Hypothalamus (tissue), 51 donors: ENCODE results near the gene ADAMTSL3.
"Not testable (repeated sequence)": the region's sequence is repeated elsewhere in the genome, so short reads cannot be mapped to it uniquely, and the experiment has no call there.

Experiments
- DNase-seq, 51 donors: peaks; one replicate each; lab custom pipeline; 2025; lab: John Stamatoyannopoulos, UW

The ADAMTSL3 gene

DNA sequence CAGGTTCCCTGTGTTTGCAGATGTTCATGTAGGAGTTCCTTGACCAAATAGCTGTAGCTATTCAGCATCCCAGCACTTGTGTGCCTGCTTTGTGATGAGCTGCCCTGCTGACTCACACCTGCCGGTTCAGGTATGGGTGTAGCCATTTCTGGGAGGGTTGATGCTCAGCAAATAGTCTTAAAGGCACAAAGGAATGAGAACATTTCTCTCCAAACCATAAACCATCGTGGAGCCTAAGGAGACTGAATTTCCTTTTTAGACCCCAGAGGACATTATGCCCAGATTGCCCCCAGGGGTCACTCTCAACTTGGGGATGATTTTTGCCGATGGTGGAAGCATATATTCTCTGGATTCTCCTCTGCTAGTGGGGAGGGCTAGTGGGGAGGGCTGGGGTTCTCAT lies 80.6 kb downstream of the ADAMTSL3 start:
- DNase-seq, result no peak

DNA sequence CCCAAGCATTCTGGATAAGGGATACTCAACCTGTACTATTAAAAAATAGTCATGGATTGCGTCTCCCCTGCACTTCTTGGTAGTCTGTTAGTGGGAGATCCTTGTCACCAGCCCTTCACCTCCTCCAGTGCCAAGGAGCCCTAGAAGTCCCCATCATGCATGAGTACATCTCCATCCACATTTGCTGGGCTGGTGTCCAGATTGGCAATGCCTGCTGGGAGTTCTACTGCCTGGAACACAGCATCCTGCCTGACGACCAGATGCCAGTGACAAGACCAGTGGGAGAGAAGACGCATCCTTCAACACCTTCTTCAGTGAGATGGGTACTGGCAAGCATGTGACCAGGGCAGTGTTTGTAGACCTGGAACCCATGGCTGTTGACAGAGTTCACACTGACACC lies 85.7 kb downstream of the ADAMTSL3 start:
- DNase-seq, result no peak

DNA sequence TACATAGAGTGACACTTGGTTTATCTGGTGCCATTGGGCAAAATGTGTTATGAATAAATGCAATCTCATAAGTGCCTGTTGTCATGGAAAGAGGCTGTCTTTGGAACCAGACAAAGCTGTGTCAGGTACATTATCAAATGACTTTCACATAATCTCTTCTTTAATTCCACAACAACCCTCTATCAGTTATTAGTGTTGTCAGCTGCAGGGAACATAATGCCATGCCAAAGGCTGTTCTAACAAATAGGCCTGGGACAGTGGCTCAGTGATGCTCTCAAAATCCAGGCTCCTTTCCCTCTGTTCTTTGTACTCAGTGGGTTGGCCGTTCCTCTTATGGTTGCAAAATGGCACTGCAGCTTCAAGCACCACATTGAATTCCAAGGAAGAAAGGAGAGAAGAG lies 91.8 kb downstream of the ADAMTSL3 start:
- DNase-seq, result no peak

DNA sequence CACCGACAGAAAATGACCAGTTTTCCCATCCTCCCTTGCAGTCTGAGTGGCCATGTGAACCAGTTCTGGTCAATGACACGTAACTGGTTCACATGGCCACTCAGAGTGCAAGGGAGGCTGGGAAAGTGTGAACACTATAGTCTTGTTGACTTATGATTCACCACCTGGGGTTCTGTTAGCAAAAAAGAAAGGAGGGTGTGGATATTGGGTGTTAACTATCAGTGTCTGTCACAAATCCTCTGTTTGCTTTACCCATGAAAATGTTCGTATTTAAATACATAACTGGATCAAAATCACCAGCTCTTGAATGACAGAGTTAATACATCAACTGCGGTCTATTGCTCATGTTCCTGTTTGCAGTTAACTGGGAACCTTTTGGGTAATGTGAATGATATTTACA lies 92.3 kb downstream of the ADAMTSL3 start:
- DNase-seq, result no peak

DNA sequence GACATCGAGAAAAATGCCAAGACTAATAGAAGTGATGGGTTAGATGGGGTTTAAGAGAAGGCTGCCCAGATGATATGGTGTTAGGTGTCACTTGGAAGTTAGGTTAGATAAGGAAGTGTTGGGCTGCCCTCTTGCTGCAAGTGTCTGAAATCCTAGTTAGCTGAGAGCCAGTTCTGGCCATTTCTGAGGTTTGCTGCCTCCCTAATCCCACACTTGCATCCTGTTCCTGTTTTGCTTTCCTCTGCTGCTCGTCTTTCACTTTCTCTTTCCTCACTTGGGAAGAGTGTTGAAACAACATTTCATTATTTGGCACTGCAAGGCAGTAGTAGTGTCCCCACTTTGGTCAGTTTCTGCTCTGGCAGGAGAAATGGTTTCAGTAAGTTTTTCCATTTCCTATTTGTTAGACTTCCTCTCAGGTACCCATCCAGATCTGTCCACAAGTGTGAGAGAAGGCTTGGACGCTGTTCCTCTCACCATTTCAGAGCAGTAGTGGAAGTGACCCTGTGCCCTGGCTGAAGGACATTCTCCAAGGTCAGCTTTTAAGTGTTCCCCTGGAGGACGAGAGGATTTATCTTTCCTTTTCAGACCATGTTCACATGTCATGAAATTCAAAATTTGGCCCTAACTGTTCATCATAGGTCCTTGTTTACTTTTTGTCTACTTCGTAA lies 93.3 kb downstream of the ADAMTSL3 start:
- DNase-seq, result peak in 7 of 51 donors; percentile 2 to 28 (median 6)

DNA sequence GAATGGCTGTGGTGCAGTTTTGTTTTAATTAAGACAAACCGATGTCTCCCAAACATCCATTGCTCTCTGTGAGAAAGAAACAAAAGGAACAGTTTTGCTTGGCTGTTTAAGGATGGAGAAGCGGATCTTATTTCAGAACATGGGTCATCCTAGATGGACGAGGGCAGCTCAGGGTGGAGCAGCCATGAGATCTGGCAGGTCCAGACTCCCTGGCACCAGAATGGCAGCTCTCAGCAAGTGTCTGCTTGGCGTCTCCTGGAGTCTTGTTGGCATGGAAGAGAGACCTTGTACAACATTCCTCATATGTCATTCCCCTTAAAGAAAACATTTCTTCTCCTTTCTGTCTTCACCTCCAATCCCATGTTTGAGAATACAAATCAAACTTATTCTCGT lies 93.8 kb downstream of the ADAMTSL3 start:
- no peak for DNase-seq

DNA sequence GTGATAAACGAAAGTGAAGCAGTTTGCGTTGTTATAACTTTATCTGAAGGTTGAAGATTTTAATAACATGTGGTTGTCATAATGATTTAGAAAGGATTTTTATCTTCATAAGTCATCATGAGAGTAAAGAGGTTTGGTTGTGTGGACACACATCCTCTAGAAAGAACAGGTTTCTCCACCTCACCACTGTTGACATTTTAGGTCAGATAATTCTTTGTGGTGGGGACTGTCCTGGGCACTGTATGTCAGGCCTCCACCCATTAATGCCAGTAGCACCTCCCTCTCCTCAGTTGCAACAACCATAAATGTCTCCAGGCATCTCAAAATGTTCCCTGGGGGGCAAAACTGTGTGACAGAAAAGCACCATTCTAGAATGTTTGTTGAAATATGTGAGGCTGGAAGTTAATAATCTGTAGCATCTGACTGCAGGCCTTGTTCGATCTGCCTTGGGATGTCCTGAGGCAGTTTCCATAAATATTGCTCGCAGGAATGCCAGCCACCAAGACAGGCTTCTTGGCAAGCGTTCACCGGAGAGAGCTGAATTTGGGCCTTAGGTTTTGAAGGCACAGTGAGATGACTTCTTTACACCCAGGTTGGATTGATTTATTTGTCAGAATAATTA lies 100.1 kb downstream of the ADAMTSL3 start:
- DNase-seq, result no peak

DNA sequence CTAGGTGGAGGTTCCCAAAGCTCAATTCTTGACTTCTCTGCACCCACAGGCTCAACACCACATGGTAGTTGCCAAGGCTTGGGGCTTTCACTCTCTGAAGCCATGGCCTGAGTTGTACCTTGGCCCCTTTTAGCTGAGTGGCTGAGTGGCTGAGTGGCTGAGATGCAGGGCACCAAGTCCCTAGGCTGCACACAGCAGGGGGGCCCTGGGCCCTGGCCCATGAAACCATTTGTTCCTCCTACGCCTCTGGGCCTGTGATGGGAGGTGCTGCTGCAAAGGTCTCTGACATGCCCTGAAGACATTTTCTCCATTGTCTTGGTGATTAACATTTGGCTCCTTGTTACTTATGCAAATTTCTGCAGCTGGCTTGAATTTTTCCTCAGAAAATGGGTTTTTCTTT lies 103.4 kb downstream of the ADAMTSL3 start:
- DNase-seq, result not testable (repeated sequence)

DNA sequence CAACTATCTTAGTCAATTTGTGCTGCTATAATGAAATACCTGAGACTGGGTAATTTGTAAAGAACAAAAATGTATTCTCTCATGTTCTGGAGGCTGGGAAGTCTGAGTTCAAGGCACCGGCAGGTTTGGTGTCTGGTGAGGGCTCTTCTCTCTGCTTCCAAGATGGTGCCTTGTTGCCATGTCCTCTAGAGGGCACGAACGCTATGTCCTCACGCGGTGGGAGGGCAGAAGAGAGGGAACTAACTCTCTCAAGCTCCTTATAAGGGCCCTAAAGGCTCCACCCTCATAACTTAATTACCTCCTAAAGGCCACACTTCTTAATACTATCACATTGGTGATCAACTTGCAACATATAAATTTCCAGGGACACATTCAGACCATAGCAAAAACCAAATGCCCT lies 108.4 kb downstream of the ADAMTSL3 start:
- DNase-seq, result no peak

DNA sequence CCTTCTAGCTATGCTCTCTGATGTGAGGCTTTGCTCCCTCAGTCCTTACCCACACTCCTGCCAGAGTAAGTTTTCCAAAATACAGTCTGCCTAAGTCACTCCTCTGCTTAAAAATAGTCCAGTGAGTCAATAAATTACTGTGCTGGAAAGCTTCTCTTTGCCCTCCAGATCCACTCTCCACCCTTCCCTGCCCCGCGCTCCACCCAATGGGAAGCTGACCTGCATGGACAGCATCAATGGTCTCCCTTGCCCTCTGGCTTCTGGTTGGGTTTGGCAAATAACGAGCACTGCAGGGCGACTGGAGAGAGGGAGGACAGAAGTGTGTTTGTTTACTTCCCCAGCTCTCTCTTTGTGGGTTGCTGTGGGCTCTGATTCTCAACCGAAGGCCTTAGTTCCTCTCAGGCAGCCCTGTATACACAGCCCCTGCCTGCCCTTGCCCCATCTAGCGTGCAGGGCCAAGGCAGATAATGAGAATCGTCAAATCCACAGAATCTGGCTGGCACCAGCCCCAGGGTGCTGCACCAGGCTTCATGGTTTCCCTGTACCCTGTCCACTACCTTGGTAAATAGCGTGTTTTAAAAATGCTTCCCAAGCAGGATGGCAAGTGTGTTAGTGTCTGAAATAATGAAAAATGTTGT lies 110.4 kb downstream of the ADAMTSL3 start:
- peak in 12 of 51 donors; percentile 2 to 32 (median 14) for DNase-seq

DNA sequence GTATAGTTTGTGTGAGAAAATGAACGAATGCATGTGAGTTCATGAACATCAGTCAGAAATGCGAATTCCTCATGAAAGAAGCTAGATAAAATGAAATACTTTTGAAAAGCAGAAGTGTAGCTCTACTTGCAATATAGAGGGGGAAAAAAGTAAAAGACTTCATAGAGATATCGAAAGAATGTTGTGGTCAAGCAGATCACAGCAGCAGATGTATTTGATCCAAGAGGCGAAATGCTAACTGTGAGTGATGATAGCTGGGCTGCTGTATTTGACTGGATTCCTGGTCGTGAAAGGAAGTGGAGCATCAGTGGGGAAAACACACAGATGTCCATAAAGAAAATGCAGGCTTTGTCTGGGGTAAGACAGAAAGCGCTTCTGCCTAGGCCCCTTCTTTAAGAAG lies 112.4 kb downstream of the ADAMTSL3 start:
- DNase-seq, result no peak

DNA sequence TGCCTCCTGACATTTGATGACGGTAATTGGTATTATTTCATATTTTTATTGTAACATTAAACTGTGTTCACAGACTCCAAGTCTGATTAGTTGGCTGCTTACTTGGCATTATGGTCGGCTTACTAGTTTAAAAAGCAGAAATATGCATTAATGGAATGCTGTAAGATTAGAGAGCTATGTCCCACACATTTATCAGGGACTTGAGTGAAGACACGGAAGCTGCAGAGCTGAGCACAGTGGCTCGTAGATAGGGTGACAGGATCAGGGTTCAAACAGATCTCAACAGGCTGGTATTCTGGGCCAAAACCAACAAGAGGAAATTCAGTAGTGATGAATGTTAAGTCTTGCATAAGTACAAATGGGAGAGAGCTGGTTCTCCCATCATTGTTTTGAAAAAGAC lies 113.8 kb downstream of the ADAMTSL3 start:
- no peak for DNase-seq

DNA sequence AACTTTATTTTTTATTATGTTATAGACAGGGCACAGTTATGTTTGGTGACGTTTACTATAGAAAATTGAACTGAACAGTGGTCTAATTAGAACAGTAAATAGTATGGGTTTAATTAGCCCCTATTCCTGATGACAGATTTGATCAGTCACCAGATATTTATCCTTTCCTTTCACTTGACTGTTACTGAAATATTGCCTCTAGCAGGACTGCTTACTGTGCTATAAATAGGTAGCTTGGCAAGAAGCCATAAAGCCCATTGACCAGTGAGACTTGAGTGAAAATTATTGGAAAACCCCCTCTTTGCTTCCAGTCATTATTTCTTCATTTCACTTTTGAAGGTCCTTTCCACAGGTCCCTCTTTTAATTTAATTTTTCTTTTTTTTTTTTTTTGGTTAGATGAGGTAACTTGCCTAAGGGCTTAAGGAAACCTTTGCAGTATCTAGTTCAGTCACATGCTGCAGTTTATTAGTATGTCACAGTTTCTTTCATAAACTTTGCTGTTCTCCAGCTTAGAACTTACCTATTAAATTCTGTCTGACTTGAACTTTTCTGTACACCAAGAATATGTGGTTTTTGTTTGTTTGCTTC lies 115.6 kb downstream of the ADAMTSL3 start:
- no peak for DNase-seq

DNA sequence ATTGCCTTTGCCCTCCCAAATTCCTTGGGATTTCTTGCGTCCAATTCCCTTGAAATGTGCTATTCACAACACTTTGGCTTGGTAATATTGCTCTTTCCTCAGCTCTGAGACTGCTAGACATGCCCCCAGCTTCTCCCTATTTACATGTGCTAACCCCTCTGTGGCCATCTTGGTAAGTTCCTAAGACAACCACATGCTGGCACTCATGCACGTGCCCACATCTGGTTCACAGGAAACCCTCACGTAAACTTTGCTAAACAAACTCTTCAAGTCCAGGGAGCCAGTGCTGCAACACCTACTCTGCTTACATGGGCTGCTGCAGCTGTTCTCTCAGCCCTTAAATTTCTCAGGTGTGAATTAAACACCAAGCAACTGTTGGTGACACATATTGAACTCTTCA lies 121.8 kb downstream of the ADAMTSL3 start:
- no peak for DNase-seq

DNA sequence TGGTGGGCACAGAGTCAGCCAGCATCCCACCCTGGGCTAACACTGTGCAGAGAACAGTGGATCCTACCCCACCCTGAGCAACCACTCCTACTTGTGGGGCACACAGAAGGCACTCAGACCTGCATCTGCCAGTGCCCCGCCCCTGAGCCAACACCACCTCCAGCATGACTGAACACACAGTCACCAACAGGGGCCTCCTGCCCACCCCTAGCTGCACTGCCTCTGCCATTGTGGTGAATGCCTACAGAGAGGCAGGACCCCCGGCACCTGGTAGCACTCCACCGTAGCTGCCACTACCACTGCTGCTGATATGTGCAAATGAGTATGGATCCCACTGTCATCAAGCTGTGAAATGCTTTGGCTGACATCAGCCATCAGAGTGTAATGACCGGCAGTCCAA lies 123.1 kb downstream of the ADAMTSL3 start:
- DNase-seq, result no peak

DNA sequence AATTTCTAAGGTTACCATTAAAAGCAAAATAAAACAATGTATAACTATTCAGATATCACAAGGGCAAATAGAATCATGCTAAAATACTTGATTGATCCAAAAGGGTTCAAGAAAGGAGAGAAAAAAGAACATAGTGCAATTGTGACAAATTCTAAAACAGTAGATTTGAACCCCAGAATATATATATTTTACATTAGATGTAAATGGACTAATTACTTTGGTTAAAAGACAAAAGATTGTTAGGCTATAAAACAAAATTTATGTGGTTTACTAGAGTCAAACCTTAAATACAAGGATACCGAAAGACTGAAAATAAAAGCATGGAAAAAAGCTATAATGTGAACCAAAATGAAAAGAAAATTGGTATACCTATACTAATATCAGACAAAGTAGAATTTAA lies 129.3 kb downstream of the ADAMTSL3 start:
- DNase-seq, result no peak

DNA sequence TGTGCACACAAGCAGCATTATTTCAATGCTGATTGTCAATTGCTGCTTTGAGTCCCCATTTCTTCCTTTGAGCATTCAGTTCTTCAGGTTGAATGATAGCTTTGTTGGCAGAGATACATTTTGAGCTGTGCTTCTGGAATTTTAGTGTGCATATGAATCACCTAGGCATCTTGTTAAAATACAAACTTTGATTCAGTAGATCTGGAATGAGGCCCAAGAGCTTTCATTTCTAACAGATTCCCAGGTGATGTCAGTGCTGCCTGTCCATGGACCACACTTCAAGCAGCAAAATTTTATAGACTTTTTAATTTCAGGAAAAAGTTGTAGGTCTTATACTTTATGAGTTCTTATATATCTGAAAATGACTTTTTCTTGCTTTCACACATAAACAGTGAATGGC lies 131.1 kb downstream of the ADAMTSL3 start:
- no peak for DNase-seq

DNA sequence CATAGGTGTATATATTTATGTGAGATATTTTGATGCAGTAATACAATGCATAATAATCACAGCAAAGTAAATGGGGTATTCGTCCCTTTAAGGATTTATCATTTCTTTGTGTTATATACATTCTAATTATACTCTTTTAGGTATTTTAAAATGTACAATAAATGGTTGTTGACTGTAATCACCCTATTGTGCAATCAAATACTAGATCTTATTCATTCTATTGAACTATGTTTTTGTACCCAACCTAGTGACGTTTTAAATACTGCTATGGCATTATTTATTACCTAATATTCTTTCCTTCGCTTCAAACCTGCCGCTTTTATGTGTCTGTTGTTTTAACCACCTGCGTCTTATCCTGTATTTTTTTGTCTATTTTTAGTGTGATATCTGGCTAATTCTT lies 132.4 kb downstream of the ADAMTSL3 start:
- DNase-seq, result no peak

DNA sequence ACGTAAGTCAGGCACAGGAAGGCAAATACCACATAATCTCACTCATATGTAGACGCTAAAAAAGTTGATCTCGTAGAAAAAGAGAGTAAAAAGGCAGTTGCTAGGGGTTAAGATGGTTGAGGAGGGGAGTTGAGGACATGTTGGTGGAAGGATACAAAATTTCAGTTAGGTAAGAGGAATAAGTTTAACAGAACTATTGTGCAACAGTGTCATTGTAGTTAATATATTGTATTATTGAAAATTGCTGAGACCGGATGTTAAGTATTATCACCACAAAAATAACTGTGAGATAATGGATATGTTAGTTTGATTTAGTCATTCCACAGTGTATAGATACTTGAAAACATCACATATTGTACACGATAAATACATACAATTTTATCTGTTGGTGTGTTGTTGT lies 139.1 kb downstream of the ADAMTSL3 start:
- DNase-seq, result no peak

DNA sequence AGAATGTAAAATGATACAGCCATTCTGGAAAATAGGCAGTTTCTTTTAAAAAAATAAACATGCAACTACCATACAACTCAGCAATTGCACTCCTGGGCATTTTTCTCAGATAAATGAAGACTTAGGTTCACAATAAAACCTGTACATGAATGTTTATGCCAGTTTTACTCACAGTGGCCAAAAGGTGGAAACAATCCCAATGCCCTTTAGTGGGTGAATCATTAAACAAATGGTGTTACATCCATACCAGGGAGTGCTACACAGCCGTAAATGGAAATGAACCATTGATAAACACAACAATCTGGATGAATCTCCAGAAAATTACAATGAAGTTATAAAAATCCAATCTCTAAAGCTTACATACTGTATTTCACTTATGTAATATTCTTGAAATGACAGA lies 140.3 kb downstream of the ADAMTSL3 start:
- DNase-seq, result no peak

DNA sequence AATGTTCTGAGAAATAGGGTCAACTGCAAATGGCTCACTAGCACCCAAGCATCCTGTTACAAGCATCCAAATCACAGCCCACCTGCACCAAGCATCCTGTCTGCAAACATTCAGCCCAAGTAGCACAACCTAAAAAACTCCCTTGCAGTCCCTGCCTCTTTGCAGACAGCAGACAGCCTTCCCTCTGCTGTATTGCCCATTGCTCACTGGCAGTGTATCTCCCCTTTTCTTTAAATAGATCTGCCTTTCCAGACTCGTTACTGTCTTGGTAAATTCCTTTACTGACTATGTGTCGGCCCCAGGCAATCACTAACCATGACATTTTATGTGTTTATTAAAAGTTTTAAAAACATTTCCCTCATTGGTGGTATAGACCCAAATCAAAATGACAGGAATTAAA lies 155.4 kb downstream of the ADAMTSL3 start:
- no peak for DNase-seq

DNA sequence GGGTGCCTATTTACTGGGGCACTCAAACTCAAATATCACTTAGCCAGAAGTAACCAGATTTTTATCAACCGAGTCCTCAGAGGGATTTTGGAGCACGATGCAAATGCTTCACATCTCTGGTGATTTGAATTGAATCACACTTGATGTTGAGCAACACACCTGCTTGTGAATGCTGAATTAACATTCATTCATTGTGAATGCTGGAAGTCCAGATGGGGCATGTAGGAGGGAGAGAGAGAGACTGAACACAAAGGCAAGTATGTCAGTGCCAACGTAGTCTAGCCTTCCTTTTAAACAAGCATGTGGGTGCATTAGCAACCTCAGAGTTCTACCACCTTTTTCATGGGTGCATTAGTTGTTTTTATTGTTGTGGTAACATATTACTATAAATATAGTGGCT lies 156.2 kb downstream of the ADAMTSL3 start:
- DNase-seq, result no peak
